Measurements from ENCODE around the gene CORO1C.
A peak's percentile ranks its signal among the peaks of the same experiment; 100 is the strongest.

The CORO1C gene

GRCh38 chr12:108729612-108730364 is 1.5 kb downstream of the CORO1C start:
- peak; percentile 41 for DNase-seq (ENCODE audit: low read depth)
- H3K4me3 ChIP-seq (ENCODE audit: low read length), result peak overlapping the region; percentile 96
- no peak for TF ChIP-seq CTCF (conservative IDR thresholded peaks at IDR 0.05; ENCODE audit: low read length)

GRCh38 chr12:108728820-108729611 is 2.3 kb downstream of the CORO1C start:
- peak overlapping the region; percentile 96 for H3K4me3 ChIP-seq (ENCODE audit: low read length)
- no peak for TF ChIP-seq CTCF (conservative IDR thresholded peaks at IDR 0.05; ENCODE audit: low read length)
- DNase-seq (ENCODE audit: low read depth), result no peak

GRCh38 chr12:108727868-108728735 is 3.2 kb downstream of the CORO1C start:
- no peak for TF ChIP-seq CTCF (conservative IDR thresholded peaks at IDR 0.05; ENCODE audit: low read length)
- H3K4me3 ChIP-seq (ENCODE audit: low read length), result peak overlapping the region; percentile 96
- DNase-seq (ENCODE audit: low read depth), result no peak

GRCh38 chr12:108727161-108727560 is 4.2 kb downstream of the CORO1C start:
- no peak for TF ChIP-seq CTCF (conservative IDR thresholded peaks at IDR 0.05; ENCODE audit: low read length)
- DNase-seq (ENCODE audit: low read depth), result no peak
- no peak overlapping the region for H3K4me3 ChIP-seq (ENCODE audit: low read length)

GRCh38 chr12:108724890-108725151 is 6.5 kb downstream of the CORO1C start:
- DNase-seq (ENCODE audit: low read depth), result no peak
- no peak for TF ChIP-seq CTCF (conservative IDR thresholded peaks at IDR 0.05; ENCODE audit: low read length)
- H3K4me3 ChIP-seq (ENCODE audit: low read length), result no peak overlapping the region

- no peak for TF ChIP-seq CTCF (conservative IDR thresholded peaks at IDR 0.05; ENCODE audit: low read length)
- H3K4me3 ChIP-seq (ENCODE audit: low read length), result no peak overlapping the region; the same call in 1 of the 2 replicates
- DNase-seq (ENCODE audit: low read depth), result peak; percentile 45
These were observed 7.0 kb downstream of the CORO1C start for GRCh38 chr12:108724054-108724889.
